ENCODE data around the gene ENPP1. TPM values are rescaled to one million over a fixed set of nuclear protein-coding genes. Genes with fewer than 3 reads are reported as not detected.

Gene ENPP1
- total and polyA plus RNA-seq, 2 donors (not counting 3 experiments of a cell fraction or from before 2014, with no cell fraction given) = 0.36 to 1.4 TPM

GRCh38 chr6:131910956-131911355 lies 103.1 kb downstream of the ENPP1 start:
- FAIRE-seq (no peak), DNase-seq (ENCODE audit: low read depth, low spot score) (no peak)
- Histone ChIP-seq H2AFZ (ENCODE audit: low read depth, low read length) (no peak overlapping the region), H3K4me2 (ENCODE audit: insufficient read depth, low read length) (no peak overlapping the region), H3K79me2 (ENCODE audit: control insufficient read depth, insufficient read depth, low read length) (no peaks in the 10 kb centered on the region), H4K20me1 (replicated peaks; ENCODE audit: control insufficient read depth, extremely low read depth, insufficient read depth, low read length) (no peaks in the 10 kb centered on the region), H3K4me3 (replicated peaks in 1 of 3; ENCODE audit: insufficient read depth in 1 of 3, low read depth in 1 of 3, low read length in 3 of 3) (no peak overlapping the region), H3K27me3 (ENCODE audit: control insufficient read depth in 2 of 2, insufficient read depth in 2 of 2, low read length in 2 of 2) (peaks cover 0 to 7% of the 10 kb centered on the region in 2 experiments), H3K36me3 (ENCODE audit: control insufficient read depth in 2 of 2, extremely low read depth in 1 of 2, insufficient read depth in 2 of 2, low read length in 2 of 2) (no peaks in the 10 kb centered on the region), H3K9me3 (replicated peaks; ENCODE audit: control insufficient read depth, insufficient read depth, low read length) (no peaks in the 10 kb centered on the region), H3K9me1 (replicated peaks; ENCODE audit: control insufficient read depth, extremely low read depth, insufficient read depth, low read length) (no peaks in the 10 kb centered on the region), H3K9ac (replicated peaks; ENCODE audit: extremely low read depth, insufficient read depth, low read length) (no peak overlapping the region), H3K4me1 (ENCODE audit: control insufficient read depth, extremely low read depth, insufficient read depth, low read length) (no peaks in the 10 kb centered on the region), H3K27ac (ENCODE audit: insufficient read depth, low read depth, low read length) (no peak overlapping the region)
- TF ChIP-seq CTCF (IDR thresholded peaks at IDR 0.05; ENCODE audit: extremely low read depth in 1 of 2, insufficient read depth in 1 of 2, low read depth in 1 of 2, low read length in 2 of 2) = no peak
- TF ChIP-seq, protein P1, sequence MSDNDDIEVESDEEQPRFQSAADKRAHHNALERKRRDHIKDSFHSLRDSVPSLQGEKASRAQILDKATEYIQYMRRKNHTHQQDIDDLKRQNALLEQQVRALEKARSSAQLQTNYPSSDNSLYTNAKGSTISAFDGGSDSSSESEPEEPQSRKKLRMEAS (IDR thresholded peaks at IDR 0.05; ENCODE audit: insufficient read depth, insufficient read length) = no peak
- TF ChIP-seq FOS (IDR thresholded peaks at IDR 0.05; ENCODE audit: borderline replicate concordance, insufficient read depth, low read length) = no peak
- TF ChIP-seq EZH2 (IDR thresholded peaks at IDR 0.05; ENCODE audit: borderline replicate concordance, low read depth, low read length, severe bottlenecking) = no peak
- no peak for TF ChIP-seq MYC (IDR thresholded peaks at IDR 0.05; ENCODE audit: low read depth, low read length)
- no peak for TF ChIP-seq POLR2AphosphoS5 (IDR thresholded peaks at IDR 0.05; ENCODE audit: insufficient read depth, low read depth, low read length)
- no peak for TF ChIP-seq GATA2 (IDR thresholded peaks at IDR 0.05; ENCODE audit: insufficient read depth, insufficient read length, low read depth, low read length)
- no peak for TF ChIP-seq POLR2A (IDR thresholded peaks at IDR 0.05; ENCODE audit: low read depth, low read length)
- no peak for TF ChIP-seq JUN (IDR thresholded peaks at IDR 0.05; ENCODE audit: borderline replicate concordance, insufficient read depth, insufficient read length, low read depth)
- ChIA-PET POLR2A (interaction anchor here (0.7 kb wide), 1 partner anchor 18 kb away, joined by 3 read pairs; no protein-coding TSS in a partner anchor), CTCF (interaction anchor here (1.2 to 4.2 kb wide), 7 partner anchors 14 to 573 kb away, joined by 3 to 275 read pairs (median 6); no protein-coding TSS in a partner anchor)
- intact Hi-C loops (cut with micrococcal nuclease) = loop anchor here (1.0 to 2.0 kb wide), 2 partner anchors 128 to 217 kb away; no protein-coding TSS in a partner anchor
- dilution Hi-C loops (cut with MboI; ENCODE audit: extremely low pct_ligation_motif_present, low sequenced_read_pairs) = no loop called here
- BruUV-seq (replicated peaks) = no TSS peak
